Spleen (tissue), 11 donors: ENCODE measurements around the gene CNTNAP2. TPM values are rescaled to one million over a fixed set of nuclear protein-coding genes. Genes with fewer than 3 reads are reported as not detected.

Source experiments
- DNase-seq: peaks from one replicate; pipeline ENCODE4 v3.0.0-alpha.2; 2020
- H3K27ac ChIP-seq, 8 donors: fragments of 200-600 bp; sonication (generic) in 7 of 8; 1 replicate in 4 of 8; 2 replicates in 4 of 8; pipeline versions ENCODE4 v1.5.0 to v1.8.0; 2016 to 2021; ENCODE audit warnings: inconsistent platforms in 4 of 8, mild to moderate bottlenecking in 4 of 8, moderate library complexity in 1 of 8
- H3K27me3 ChIP-seq, 7 donors: fragments of 200-600 bp; sonication (generic) in 6 of 7; replicated peaks in 1 of 7; 1 replicate in 4 of 7; 2 replicates in 3 of 7; pipeline versions ENCODE4 v1.5.0 to v1.8.0; 2016 to 2021; ENCODE audit warnings: inconsistent platforms in 3 of 7, mild to moderate bottlenecking in 1 of 7
- H3K36me3 ChIP-seq, 6 donors: fragments of 200-600 bp; sonication (generic) in 5 of 6; 1 replicate in 4 of 6; 2 replicates in 2 of 6; pipeline versions ENCODE4 v1.5.0 to v1.8.0; 2016 to 2021; ENCODE audit warnings: inconsistent platforms in 2 of 6
- H3K4me1 ChIP-seq, 6 donors: fragments of 200-600 bp; sonication (generic) in 5 of 6; 1 replicate in 3 of 6; 2 replicates in 3 of 6; pipeline versions ENCODE4 v1.5.0 to v1.8.0; 2016 to 2021; ENCODE audit warnings: inconsistent platforms in 3 of 6
- H3K4me3 ChIP-seq, 8 donors: fragments of 200-600 bp; sonication (generic) in 7 of 8; 1 replicate in 4 of 8; 2 replicates in 4 of 8; pipeline versions ENCODE4 v1.5.0 to v1.8.0; 2016 to 2021; ENCODE audit warnings: inconsistent platforms in 4 of 8, mild to moderate bottlenecking in 4 of 8, moderate library complexity in 2 of 8
- H3K9me3 ChIP-seq, 8 donors: fragments of 200-600 bp; sonication (generic) in 7 of 8; 1 replicate in 4 of 8; 2 replicates in 4 of 8; pipeline versions ENCODE4 v1.5.0 to v1.8.0; 2016 to 2021; ENCODE audit warnings: inconsistent platforms in 4 of 8
- POLR2A ChIP-seq, 3 donors: fragments of 450-650 bp; IDR thresholded peaks; one replicate each; pipeline ENCODE4 v1.5.1; 2017; ENCODE audit warnings: antibody characterized with exemption in 3 of 3, mild to moderate bottlenecking in 1 of 3
- POLR2AphosphoS5 ChIP-seq, 3 donors: sonication (generic); formaldehyde crosslinking; IDR thresholded peaks; one replicate each; pipeline ENCODE4 v1.5.1; 2017; ENCODE audit warnings: antibody characterized with exemption in 3 of 3
- WGBS, 5 donors: extraction: QIAGEN DNeasy Blood & Tissue Kit in 3 of 5; methylation state at CpG; one replicate each; pipeline versions ENCODE4 v1.1.5 to v1.1.7; 2013 to 2018; 5-methylcytosine and 5-hydroxymethylcytosine counted together
- intact Hi-C: fragments of 100-400 bp; cut with DNase I; formaldehyde crosslinking; loops from one replicate; pipeline ENCODE4 v1.15.0; 2023; ENCODE audit warnings: low total_unique reads
- polyA plus RNA-seq, 3 donors: library from polyadenylated mRNA; stranded (reverse); fragments of 200-250 nt; gene quantifications; one replicate each; pipeline ENCODE4 v1.2.1, GENCODE V29; 2013
- total RNA-seq, 7 donors: library from RNA; depleted of rRNA in 3 of 7; stranded (reverse); fragments of >200 nt in 3 of 7; fragmentation: NEBNext Ultra II Directional in 4 of 7; extraction: Animal tissue kit (Norgen Biotek cat#: 25700) in 4 of 7; gene quantifications; one replicate each; pipeline versions ENCODE4 v1.1.0 to v1.2.1, GENCODE V29; 2016 to 2021
- TF ChIP-seq, protein P1 (sequence below), 11 experiments: fragments of 200-600 bp in 7 of 11; fragments of 450-650 bp in 4 of 11; sonication (generic) in 4 of 11; IDR thresholded peaks in 8 of 11; conservative IDR thresholded peaks in 3 of 11; 1 replicate in 7 of 11; 2 replicates in 4 of 11; pipeline versions ENCODE4 v1.4.0 to v1.8.0; 2016 to 2021; ENCODE audit warnings: antibody characterized with exemption in 11 of 11, inconsistent platforms in 4 of 11, mild to moderate bottlenecking in 1 of 11
- donor health status: healthy with polysubstance abuse.
- donor health status: DM: no; HTN: no; CAD: no; lungs with moderate emphysema.
- donor health status: DM: no; HTN: no; CAD: no.
- donor health status: Bipolar disorder and iron deficiency.
- donor health status: healthy.
- donor health status: DM: no; HTN: no; CAD: no.
- donor health status: DM: yes; HTN: yes; CAD: no.

CNTNAP2 gene
- total and polyA plus RNA-seq, 10 donors: 0.13 to 2.0 (median 0.82) TPM

DNA sequence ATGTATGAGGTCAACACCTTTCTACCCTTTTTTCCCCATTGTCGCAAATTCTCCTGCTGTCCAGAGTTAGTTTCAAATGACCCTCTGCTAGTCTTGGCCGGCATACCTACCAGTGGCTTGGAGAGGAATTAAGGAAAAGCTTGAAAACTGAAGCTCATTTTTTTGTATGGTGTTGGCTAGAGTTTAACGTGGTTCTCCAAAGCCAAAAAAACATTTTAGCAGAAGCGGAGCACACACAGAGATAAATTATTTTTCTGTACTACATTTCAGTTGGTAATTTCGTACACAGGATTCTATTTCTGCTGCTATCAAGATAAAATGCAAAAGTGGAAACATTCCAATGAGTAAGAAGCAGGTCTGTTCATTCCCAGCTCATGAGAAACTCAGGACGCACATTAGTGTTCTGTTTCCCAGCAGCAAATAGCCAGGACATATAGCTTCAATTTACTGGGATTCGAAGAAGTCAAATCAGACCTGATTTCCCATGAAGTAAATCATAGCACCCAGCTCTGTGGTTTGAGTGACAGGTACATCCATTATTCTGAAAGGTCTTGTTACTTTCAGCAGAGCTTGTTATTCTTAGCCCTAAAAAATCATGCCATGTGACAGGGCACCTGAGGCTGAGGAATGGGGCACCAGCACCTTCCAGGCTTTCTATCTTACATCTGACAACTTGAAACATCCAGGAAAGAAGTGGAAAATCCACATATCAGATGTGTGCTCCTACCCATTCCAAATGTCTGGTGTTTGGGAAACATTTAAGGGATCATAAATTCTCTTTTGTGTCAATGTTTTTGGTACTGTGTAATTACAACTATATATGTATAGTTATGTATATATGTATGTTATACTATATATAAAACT, 2258.0 kb downstream of the CNTNAP2 start:
- intact Hi-C loops: no loop called here
- WGBS, 5 donors: 82 to 86% (median 83%) methylated on average over 7 of the region's 7 CpGs
- no peak overlapping the region for H3K4me3 ChIP-seq
- no peaks in the 10 kb centered on the region for H3K36me3 ChIP-seq
- no peaks in the 10 kb centered on the region for H3K4me1 ChIP-seq
- H3K27ac ChIP-seq: no peak overlapping the region
- TF ChIP-seq POLR2A (IDR thresholded peaks at IDR 0.05): no peak
- TF ChIP-seq, protein P1, sequence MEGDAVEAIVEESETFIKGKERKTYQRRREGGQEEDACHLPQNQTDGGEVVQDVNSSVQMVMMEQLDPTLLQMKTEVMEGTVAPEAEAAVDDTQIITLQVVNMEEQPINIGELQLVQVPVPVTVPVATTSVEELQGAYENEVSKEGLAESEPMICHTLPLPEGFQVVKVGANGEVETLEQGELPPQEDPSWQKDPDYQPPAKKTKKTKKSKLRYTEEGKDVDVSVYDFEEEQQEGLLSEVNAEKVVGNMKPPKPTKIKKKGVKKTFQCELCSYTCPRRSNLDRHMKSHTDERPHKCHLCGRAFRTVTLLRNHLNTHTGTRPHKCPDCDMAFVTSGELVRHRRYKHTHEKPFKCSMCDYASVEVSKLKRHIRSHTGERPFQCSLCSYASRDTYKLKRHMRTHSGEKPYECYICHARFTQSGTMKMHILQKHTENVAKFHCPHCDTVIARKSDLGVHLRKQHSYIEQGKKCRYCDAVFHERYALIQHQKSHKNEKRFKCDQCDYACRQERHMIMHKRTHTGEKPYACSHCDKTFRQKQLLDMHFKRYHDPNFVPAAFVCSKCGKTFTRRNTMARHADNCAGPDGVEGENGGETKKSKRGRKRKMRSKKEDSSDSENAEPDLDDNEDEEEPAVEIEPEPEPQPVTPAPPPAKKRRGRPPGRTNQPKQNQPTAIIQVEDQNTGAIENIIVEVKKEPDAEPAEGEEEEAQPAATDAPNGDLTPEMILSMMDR (IDR thresholded peaks at IDR 0.05 in 8 of 11, conservative IDR thresholded peaks at IDR 0.05 in 3 of 11): no peak
- TF ChIP-seq POLR2AphosphoS5 (IDR thresholded peaks at IDR 0.05): no peak
- DNase-seq: no peak
- H3K27me3 ChIP-seq: no peaks in the 10 kb centered on the region
- H3K9me3 ChIP-seq: no peaks in the 10 kb centered on the region

DNA sequence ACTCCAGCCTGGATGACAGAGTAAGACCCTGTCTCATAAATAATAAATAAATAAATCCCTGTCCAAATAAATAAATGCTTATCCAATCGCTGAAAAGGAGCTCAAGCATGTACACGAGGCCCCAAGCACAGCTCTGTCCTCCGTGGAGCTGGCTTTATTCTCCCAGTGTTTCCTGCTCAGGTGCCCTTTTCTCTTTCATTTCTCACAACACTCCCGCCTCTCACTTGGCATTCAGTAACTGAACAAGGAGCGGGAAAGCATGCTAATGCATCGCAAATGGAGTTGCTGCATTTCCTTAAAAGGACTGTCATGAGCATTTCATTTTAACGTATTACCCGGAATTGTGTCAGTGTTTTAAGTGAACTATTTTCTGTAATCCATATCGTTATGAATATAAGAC, 2263.1 kb downstream of the CNTNAP2 start:
- TF ChIP-seq, protein P1 (IDR thresholded peaks at IDR 0.05 in 8 of 11, conservative IDR thresholded peaks at IDR 0.05 in 3 of 11): no peak
- TF ChIP-seq POLR2AphosphoS5 (IDR thresholded peaks at IDR 0.05): no peak
- TF ChIP-seq POLR2A (IDR thresholded peaks at IDR 0.05): no peak
- Histone ChIP-seq H3K27me3 (no peaks in the 10 kb centered on the region), H3K27ac (no peak overlapping the region), H3K4me3 (no peak overlapping the region), H3K4me1 (no peaks in the 10 kb centered on the region), H3K36me3 (no peaks in the 10 kb centered on the region), H3K9me3 (peaks cover 0 to 14% (median 13%) of the 10 kb centered on the region in 8 donors)
- 76 to 86% (median 79%) methylated on average over 9 of the region's 9 CpGs for WGBS, 5 donors
- intact Hi-C loops: no loop called here
- no peak for DNase-seq

DNA sequence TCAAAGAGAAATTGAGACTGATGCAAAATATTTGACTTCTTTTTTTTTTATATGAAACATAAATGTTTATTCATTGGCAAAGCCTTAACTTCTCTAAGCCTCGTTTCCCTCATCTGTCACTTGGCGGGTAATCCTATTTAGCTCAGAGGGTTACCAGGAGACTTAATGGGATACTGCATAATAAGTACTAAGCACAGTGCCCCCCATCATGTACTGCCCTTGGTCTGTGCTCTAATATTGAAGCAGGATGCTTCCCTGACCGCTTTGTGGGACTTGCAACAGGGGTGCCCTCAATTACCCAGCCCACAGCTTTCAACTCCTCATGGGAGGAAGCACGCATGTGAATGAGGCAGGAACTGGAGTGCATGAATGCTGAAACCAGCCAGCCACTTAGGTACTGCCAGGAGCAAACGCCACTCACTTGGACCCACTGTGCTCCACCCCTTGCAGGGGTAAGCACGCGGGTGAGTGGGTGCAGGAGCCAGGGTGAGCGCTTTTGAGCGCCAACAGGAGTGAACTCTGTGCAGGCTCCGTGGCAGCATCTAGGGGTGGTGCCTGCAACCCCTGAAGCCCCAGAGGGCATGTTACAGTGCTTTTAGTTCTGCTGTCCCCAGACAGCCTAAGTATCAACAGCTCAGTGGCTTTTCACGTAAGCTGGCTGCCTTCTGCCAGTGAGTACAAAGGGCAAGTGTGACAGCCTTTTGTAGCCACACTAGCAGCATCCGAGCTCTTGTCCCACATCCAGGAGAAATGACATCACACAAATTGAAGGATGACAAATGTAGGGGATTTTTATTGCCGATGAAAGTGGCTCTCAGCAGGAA, 2264.2 kb downstream of the CNTNAP2 start:
- intact Hi-C loops: no loop called here
- no peaks in the 10 kb centered on the region for H3K36me3 ChIP-seq
- H3K4me1 ChIP-seq: no peaks in the 10 kb centered on the region
- no peak for TF ChIP-seq POLR2A (IDR thresholded peaks at IDR 0.05)
- TF ChIP-seq, protein P1 (IDR thresholded peaks at IDR 0.05 in 8 of 11, conservative IDR thresholded peaks at IDR 0.05 in 3 of 11): no peak
- no peak for TF ChIP-seq POLR2AphosphoS5 (IDR thresholded peaks at IDR 0.05)
- no peak overlapping the region for H3K27ac ChIP-seq
- H3K9me3 ChIP-seq: peaks cover 0 to 14% (median 13%) of the 10 kb centered on the region in 8 donors
- 78 to 87% (median 82%) methylated on average over 13 of the region's 13 CpGs for WGBS, 5 donors
- H3K27me3 ChIP-seq: no peaks in the 10 kb centered on the region
- H3K4me3 ChIP-seq: no peak overlapping the region
- DNase-seq: no peak

DNA sequence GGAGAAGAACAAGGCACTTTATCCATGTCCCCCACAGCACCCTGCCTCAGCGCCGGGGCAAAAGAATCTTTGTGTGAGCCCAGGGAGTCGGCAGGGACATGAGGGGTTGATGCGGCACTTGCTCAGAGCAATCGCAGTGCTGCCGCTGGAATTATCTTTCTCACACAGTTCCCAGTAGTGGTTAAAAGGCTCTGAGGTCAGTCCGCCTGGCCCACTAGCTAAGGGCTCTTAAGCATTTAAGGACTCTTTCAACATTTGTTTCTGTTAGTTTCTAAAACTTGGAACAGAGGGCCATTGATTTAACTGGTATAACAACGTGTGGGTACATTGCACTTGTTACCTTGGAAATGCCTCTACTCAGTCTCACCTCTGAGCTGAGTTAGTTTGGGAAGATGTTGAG, 2266.0 kb downstream of the CNTNAP2 start:
- WGBS, 5 donors: 68 to 84% (median 80%) methylated on average over 8 of the region's 8 CpGs
- intact Hi-C loops: no loop called here
- H3K27me3 ChIP-seq: no peaks in the 10 kb centered on the region
- TF ChIP-seq POLR2AphosphoS5 (IDR thresholded peaks at IDR 0.05) (no peak), POLR2A (IDR thresholded peaks at IDR 0.05) (no peak)
- TF ChIP-seq, protein P1 (IDR thresholded peaks at IDR 0.05 in 8 of 11, conservative IDR thresholded peaks at IDR 0.05 in 3 of 11): no peak
- H3K36me3 ChIP-seq: no peaks in the 10 kb centered on the region
- H3K27ac ChIP-seq: no peak overlapping the region
- no peaks in the 10 kb centered on the region for H3K4me1 ChIP-seq
- DNase-seq: no peak
- peaks cover 0 to 14% (median 13%) of the 10 kb centered on the region in 8 donors for H3K9me3 ChIP-seq
- no peak overlapping the region for H3K4me3 ChIP-seq
